Measurements from ENCODE around the gene KCNS1.
"Not testable (repeated sequence)": the region's sequence is repeated elsewhere in the genome, so short reads cannot be mapped to it uniquely, and the experiment has no call there.

Gene KCNS1

DNA sequence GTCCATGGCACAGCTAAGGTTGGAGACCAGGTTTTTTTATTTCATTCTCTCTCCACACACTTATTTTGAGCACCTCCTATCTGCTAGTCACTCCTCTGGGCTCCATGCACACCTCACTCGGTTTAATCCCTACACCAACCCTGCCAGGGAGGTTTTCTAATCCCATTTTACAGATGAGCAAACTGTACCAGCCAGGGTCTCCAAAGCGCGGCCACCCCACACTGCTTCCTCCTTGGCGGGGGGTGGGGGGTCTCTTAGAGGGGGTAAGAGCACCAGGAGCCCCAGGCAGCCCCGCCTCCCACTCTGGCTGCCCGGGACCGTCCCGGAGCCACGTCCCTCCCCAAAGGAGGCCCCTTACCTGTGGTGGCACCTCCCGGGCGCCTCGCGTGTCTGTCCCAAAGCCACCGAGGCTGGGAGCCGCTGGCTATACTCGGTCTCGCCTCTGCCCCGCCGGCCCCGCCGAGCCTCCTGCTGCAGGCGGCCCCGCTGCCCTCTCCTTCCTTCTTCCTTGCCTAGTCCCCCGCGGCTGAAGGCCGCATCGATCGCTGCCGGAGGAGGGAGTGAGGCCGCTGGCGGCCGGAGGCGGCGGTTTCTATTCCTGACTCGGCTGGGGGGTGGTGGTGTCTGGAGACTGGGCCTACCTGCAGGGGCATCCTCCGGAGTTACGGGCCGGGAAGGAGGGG, at the start of gene KCNS1:
Gene KCNS1, minus strand, starts transcription at position 565 of the 683 bp plus-strand sequence. CDS start 1,891 bp downstream, outside the sequence.
- DNase-seq (ENCODE audit: low spot score), result no peak
- POLR2A ChIA-PET (ENCODE audit: low non-redundant PET), result no interaction called here
- TF ChIP-seq, protein P1, sequence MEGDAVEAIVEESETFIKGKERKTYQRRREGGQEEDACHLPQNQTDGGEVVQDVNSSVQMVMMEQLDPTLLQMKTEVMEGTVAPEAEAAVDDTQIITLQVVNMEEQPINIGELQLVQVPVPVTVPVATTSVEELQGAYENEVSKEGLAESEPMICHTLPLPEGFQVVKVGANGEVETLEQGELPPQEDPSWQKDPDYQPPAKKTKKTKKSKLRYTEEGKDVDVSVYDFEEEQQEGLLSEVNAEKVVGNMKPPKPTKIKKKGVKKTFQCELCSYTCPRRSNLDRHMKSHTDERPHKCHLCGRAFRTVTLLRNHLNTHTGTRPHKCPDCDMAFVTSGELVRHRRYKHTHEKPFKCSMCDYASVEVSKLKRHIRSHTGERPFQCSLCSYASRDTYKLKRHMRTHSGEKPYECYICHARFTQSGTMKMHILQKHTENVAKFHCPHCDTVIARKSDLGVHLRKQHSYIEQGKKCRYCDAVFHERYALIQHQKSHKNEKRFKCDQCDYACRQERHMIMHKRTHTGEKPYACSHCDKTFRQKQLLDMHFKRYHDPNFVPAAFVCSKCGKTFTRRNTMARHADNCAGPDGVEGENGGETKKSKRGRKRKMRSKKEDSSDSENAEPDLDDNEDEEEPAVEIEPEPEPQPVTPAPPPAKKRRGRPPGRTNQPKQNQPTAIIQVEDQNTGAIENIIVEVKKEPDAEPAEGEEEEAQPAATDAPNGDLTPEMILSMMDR (conservative IDR thresholded peaks at IDR 0.05; ENCODE audit: low read depth), result no peak
- no peak within 1 kb of the TSS for H3K27ac ChIP-seq
- CTCF ChIA-PET, result interaction anchor here (0.5 to 8.7 kb wide), 8 partner anchors 12 to 1028 kb away, joined by 3 to 87 read pairs (median 4); partner anchors contain the start of gene WFDC5

- TF ChIP-seq, protein P1 (conservative IDR thresholded peaks at IDR 0.05; ENCODE audit: low read depth), result no peak
- no peak overlapping the region for H3K27ac ChIP-seq
- POLR2A ChIA-PET (ENCODE audit: low non-redundant PET), result no interaction called here
- CTCF ChIA-PET, result interaction anchor here (0.6 to 3.1 kb wide), 2 partner anchors 10 to 159 kb away, joined by 3 to 14 read pairs; partner anchors contain the start of gene MATN4
- DNase-seq (ENCODE audit: low spot score), result no peak
Measured at GRCh38 chr20:45149062-45149461, 48.1 kb upstream of the KCNS1 start.

DNA sequence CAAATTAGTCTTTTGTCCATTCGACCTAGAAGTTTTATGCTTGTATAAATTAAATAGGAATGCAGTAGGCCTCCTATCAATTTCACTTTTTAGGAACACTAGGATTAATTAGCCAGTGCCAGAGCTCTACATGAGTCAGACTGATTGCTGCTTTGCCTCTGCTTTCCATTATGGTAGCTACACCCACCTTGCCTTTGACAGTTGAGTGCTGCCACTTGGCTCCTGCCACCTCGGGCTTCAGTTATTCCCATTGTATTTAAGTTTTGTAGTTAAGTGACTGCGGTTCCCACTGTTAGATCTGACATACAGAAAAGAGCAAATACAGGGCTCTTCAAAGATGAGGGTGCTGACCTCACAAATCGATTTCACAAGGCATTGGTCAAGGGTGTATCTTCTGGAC, 39.9 kb upstream of the KCNS1 start:
- CTCF ChIA-PET, result no interaction called here
- TF ChIP-seq, protein P1 (conservative IDR thresholded peaks at IDR 0.05; ENCODE audit: low read depth), result no peak

GRCh38 chr20:45139733-45140375, 38.9 kb upstream of the KCNS1 start:
- DNase-seq (ENCODE audit: low spot score); H3K27ac ChIP-seq: not testable (repeated sequence)
- POLR2A ChIA-PET (ENCODE audit: low non-redundant PET), result interaction anchor here (1.3 kb wide), 1 partner anchor 18 kb away, joined by 3 read pairs; no protein-coding TSS in a partner anchor
- CTCF ChIA-PET, result interaction anchor here (0.6 to 2.5 kb wide), 23 partner anchors 11 to 665 kb away, joined by 3 to 109 read pairs (median 5); partner anchors contain the start of genes WFDC12 and WFDC5

More for the DNA sequence above, 39.9 kb upstream of the KCNS1 start:
- POLR2A ChIA-PET (ENCODE audit: low non-redundant PET), result interaction anchor here (1.3 kb wide), 1 partner anchor 17 kb away, joined by 3 read pairs; no protein-coding TSS in a partner anchor
- DNase-seq (ENCODE audit: low spot score), result no peak
- H3K27ac ChIP-seq, result no peak overlapping the region

- POLR2A ChIA-PET (ENCODE audit: low non-redundant PET), result interaction anchor here (0.6 kb wide), 1 partner anchor 139 kb away, joined by 3 read pairs; no protein-coding TSS in a partner anchor
- no peak overlapping the region for H3K27ac ChIP-seq
- DNase-seq (ENCODE audit: low spot score), result peak; percentile 80
- CTCF ChIA-PET, result interaction anchor here (0.5 to 2.5 kb wide), 55 partner anchors 9 to 893 kb away, joined by 3 to 109 read pairs (median 4); partner anchors contain the start of genes MATN4, WFDC12, WFDC5 and WFDC6
- TF ChIP-seq, protein P1 (conservative IDR thresholded peaks at IDR 0.05; ENCODE audit: low read depth), result peak; percentile 88
Measured at GRCh38 chr20:45138561-45139300, 37.8 kb upstream of the KCNS1 start.

DNA sequence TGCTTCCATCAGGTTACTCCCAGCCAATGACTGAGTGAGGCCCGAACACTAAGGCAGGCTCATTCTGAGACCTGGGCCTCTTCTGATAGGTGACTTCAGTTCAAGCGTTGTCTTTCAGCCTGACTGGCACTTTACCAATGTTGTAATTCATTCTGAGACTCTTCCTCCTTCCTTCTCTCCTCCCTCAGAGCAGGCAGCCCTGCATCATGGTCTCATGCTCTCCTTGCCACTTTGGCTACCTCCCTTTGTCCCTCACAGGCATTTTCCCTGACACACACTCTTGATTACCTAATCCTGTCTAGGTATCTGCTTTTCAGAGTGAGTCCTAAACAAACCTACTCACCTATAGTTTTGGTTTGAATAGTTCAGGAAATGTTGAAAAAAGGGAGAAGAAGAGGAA, 36.0 kb upstream of the KCNS1 start:
- ChIA-PET POLR2A (ENCODE audit: low non-redundant PET) (no interaction called here), CTCF (interaction anchor here (1.1 to 1.5 kb wide), 2 partner anchors 39 to 154 kb away, joined by 3 to 5 read pairs; no protein-coding TSS in a partner anchor)
- no peak overlapping the region for H3K27ac ChIP-seq
- no peak for DNase-seq (ENCODE audit: low spot score)
- TF ChIP-seq, protein P1 (conservative IDR thresholded peaks at IDR 0.05; ENCODE audit: low read depth), result no peak
